Embryonic facial prominence (tissue), 1 donor: ENCODE results near the gene CDK1.

Experiments used
- DNase-seq: peaks from one replicate; pipeline ENCODE4 v3.0.0-alpha.2; 2016; ENCODE audit errors: extremely low spot score

CDK1 gene

GRCh38 chr10:60778214-60778970 lies at the start of gene CDK1:
Gene CDK1, plus strand, starts transcription at chr10:60778478. Its CDS starts 1,688 bp downstream, at chr10:60780166.
- DNase-seq = peak; percentile 100

- no peak for DNase-seq
These were observed 49.2 kb upstream of the CDK1 start for GRCh38 chr10:60729106-60729505.

- DNase-seq = no peak
These were observed 47.0 kb upstream of the CDK1 start for GRCh38 chr10:60731134-60731885.

GRCh38 chr10:60732198-60732806 lies 46.0 kb upstream of the CDK1 start:
- no peak for DNase-seq

GRCh38 chr10:60732807-60733516 lies 45.3 kb upstream of the CDK1 start:
- DNase-seq = peak; percentile 12

- no peak for DNase-seq
These were observed 44.8 kb upstream of the CDK1 start for GRCh38 chr10:60733517-60733822.

GRCh38 chr10:60733826-60734225 lies 44.5 kb upstream of the CDK1 start:
- no peak for DNase-seq

GRCh38 chr10:60734226-60734625 lies 44.1 kb upstream of the CDK1 start:
- no peak for DNase-seq

- no peak for DNase-seq
These were observed 43.0 kb upstream of the CDK1 start for GRCh38 chr10:60735244-60735643.

GRCh38 chr10:60737242-60737641 lies 41.0 kb upstream of the CDK1 start:
- no peak for DNase-seq

- DNase-seq = no peak
These were observed 38.7 kb upstream of the CDK1 start for GRCh38 chr10:60739558-60739957.

- DNase-seq = no peak
These were observed 35.8 kb upstream of the CDK1 start for GRCh38 chr10:60742512-60742911.

GRCh38 chr10:60747817-60748469 lies 30.3 kb upstream of the CDK1 start:
- no peak for DNase-seq

GRCh38 chr10:60753152-60753551 lies 25.1 kb upstream of the CDK1 start:
- DNase-seq = no peak

GRCh38 chr10:60753817-60754216 lies 24.5 kb upstream of the CDK1 start:
- no peak for DNase-seq

GRCh38 chr10:60757420-60757895 lies 20.8 kb upstream of the CDK1 start:
- no peak for DNase-seq

- no peak for DNase-seq
These were observed 19.1 kb upstream of the CDK1 start for GRCh38 chr10:60759181-60759580.

GRCh38 chr10:60760711-60761210 lies 17.5 kb upstream of the CDK1 start:
- no peak for DNase-seq

GRCh38 chr10:60762554-60762953 lies 15.7 kb upstream of the CDK1 start:
- DNase-seq = no peak

- no peak for DNase-seq
These were observed 10.9 kb upstream of the CDK1 start for GRCh38 chr10:60767424-60767823.

- no peak for DNase-seq
These were observed 8.9 kb upstream of the CDK1 start for GRCh38 chr10:60769406-60769805.
